Measurements from ENCODE around the gene PRELP. TPM values are rescaled to one million over a fixed set of nuclear protein-coding genes. Genes with fewer than 3 reads are reported as not detected.

The PRELP gene
- total RNA-seq, 1 experiment from 2014 or later = not detected

- Histone ChIP-seq H3K4me1 (ENCODE audit: insufficient read depth, low read length) (no peaks in the 10 kb centered on the region), H3K9ac (ENCODE audit: low read length) (no peak overlapping the region), H3K27me3 (ENCODE audit: low read length) (peaks cover 15% of the 10 kb centered on the region; the same call in 1 of the 2 replicates), H3K27ac (ENCODE audit: low read length) (no peak overlapping the region), H4K20me1 (ENCODE audit: low read length) (no peaks in the 10 kb centered on the region), H3K9me3 (ENCODE audit: low read length) (no peaks in the 10 kb centered on the region), H3K4me3 (ENCODE audit: low read length) (no peak overlapping the region), H3K4me2 (ENCODE audit: low read length) (no peak overlapping the region), H3F3A (ENCODE audit: low read length, unreplicated experiment) (no peaks in the 10 kb centered on the region), H3K9me2 (replicated peaks; ENCODE audit: low read length) (no peaks in the 10 kb centered on the region), H2AFZ (ENCODE audit: low read length) (no peak overlapping the region), H3K79me2 (ENCODE audit: low read length) (no peaks in the 10 kb centered on the region), H3K36me3 (ENCODE audit: low read depth, low read length) (no peaks in the 10 kb centered on the region)
- peak; percentile 22 for DNase-seq
- intact Hi-C loops (cut with micrococcal nuclease) = no loop called here
- ChIA-PET CTCF (no interaction called here), POLR2A (ENCODE audit: unreplicated experiment) (no interaction called here)
- BruUV-seq (replicated peaks) = no TSS peak
- ATAC-seq = no peak
- no peak for TF ChIP-seq EZH2 (IDR thresholded peaks at IDR 0.05; ENCODE audit: low read length, unreplicated experiment)
- TF ChIP-seq CTCF (conservative IDR thresholded peaks at IDR 0.05; ENCODE audit: low read depth, low read length) = no peak
- TF ChIP-seq EZH2phosphoT487 (IDR thresholded peaks at IDR 0.05; ENCODE audit: borderline replicate concordance, low read length) = no peak
Observed at GRCh38 chr1:203464226-203464625, 11.4 kb upstream of the PRELP start.

GRCh38 chr1:203464743-203465142 is 10.9 kb upstream of the PRELP start:
- H4K20me1 ChIP-seq (ENCODE audit: low read length) = no peaks in the 10 kb centered on the region
- no peaks in the 10 kb centered on the region for H3F3A ChIP-seq (ENCODE audit: low read length, unreplicated experiment)
- no peaks in the 10 kb centered on the region for H3K9me2 ChIP-seq (replicated peaks; ENCODE audit: low read length)
- no TSS peak for BruUV-seq (replicated peaks)
- peaks cover 10% of the 10 kb centered on the region; the same call in 1 of the 2 replicates for H3K27me3 ChIP-seq (ENCODE audit: low read length)
- no peak overlapping the region for H3K27ac ChIP-seq (ENCODE audit: low read length)
- no peaks in the 10 kb centered on the region for H3K4me1 ChIP-seq (ENCODE audit: insufficient read depth, low read length)
- no peak overlapping the region for H3K9ac ChIP-seq (ENCODE audit: low read length)
- no peak overlapping the region for H3K4me3 ChIP-seq (ENCODE audit: low read length)
- intact Hi-C loops (cut with micrococcal nuclease) = no loop called here
- no peak overlapping the region for H2AFZ ChIP-seq (ENCODE audit: low read length)
- POLR2A ChIA-PET (ENCODE audit: unreplicated experiment) = interaction anchor here (0.7 kb wide), 1 partner anchor 12 kb away, joined by 3 read pairs; no protein-coding TSS in a partner anchor
- H3K36me3 ChIP-seq (ENCODE audit: low read depth, low read length) = no peaks in the 10 kb centered on the region
- no peak for TF ChIP-seq EZH2phosphoT487 (IDR thresholded peaks at IDR 0.05; ENCODE audit: borderline replicate concordance, low read length)
- no peak for TF ChIP-seq CTCF (conservative IDR thresholded peaks at IDR 0.05; ENCODE audit: low read depth, low read length)
- TF ChIP-seq EZH2 (IDR thresholded peaks at IDR 0.05; ENCODE audit: low read length, unreplicated experiment) = no peak
- DNase-seq = no peak
- CTCF ChIA-PET = no interaction called here
- no peak overlapping the region for H3K4me2 ChIP-seq (ENCODE audit: low read length)
- H3K9me3 ChIP-seq (ENCODE audit: low read length) = no peaks in the 10 kb centered on the region
- H3K79me2 ChIP-seq (ENCODE audit: low read length) = no peaks in the 10 kb centered on the region
- no peak for ATAC-seq

- Histone ChIP-seq H3K9ac (ENCODE audit: low read length) (no peak overlapping the region), H3K4me3 (ENCODE audit: low read length) (no peak overlapping the region), H3K4me1 (ENCODE audit: insufficient read depth, low read length) (no peaks in the 10 kb centered on the region), H2AFZ (ENCODE audit: low read length) (no peak overlapping the region), H3K9me2 (replicated peaks; ENCODE audit: low read length) (no peaks in the 10 kb centered on the region), H3F3A (ENCODE audit: low read length, unreplicated experiment) (no peaks in the 10 kb centered on the region), H3K36me3 (ENCODE audit: low read depth, low read length) (no peaks in the 10 kb centered on the region), H3K9me3 (ENCODE audit: low read length) (no peaks in the 10 kb centered on the region), H4K20me1 (ENCODE audit: low read length) (no peaks in the 10 kb centered on the region), H3K4me2 (ENCODE audit: low read length) (no peak overlapping the region), H3K79me2 (ENCODE audit: low read length) (no peaks in the 10 kb centered on the region), H3K27me3 (ENCODE audit: low read length) (peaks cover 5% of the 10 kb centered on the region; the same call in 1 of the 2 replicates), H3K27ac (ENCODE audit: low read length) (no peak overlapping the region)
- POLR2A ChIA-PET (ENCODE audit: unreplicated experiment) = interaction anchor here (0.7 kb wide), 1 partner anchor 11 kb away, joined by 3 read pairs; no protein-coding TSS in a partner anchor
- CTCF ChIA-PET = no interaction called here
- intact Hi-C loops (cut with micrococcal nuclease) = no loop called here
- ATAC-seq = no peak
- TF ChIP-seq EZH2phosphoT487 (IDR thresholded peaks at IDR 0.05; ENCODE audit: borderline replicate concordance, low read length) (no peak), EZH2 (IDR thresholded peaks at IDR 0.05; ENCODE audit: low read length, unreplicated experiment) (no peak), CTCF (conservative IDR thresholded peaks at IDR 0.05; ENCODE audit: low read depth, low read length) (no peak)
- no peak for DNase-seq
- no TSS peak for BruUV-seq (replicated peaks)
Observed at GRCh38 chr1:203465146-203465798, 10.3 kb upstream of the PRELP start.
